ENCODE measurements around the gene UBE2R2. TPM values are rescaled to one million over a fixed set of nuclear protein-coding genes. Genes with fewer than 3 reads are reported as not detected.

Gene UBE2R2
- total and polyA plus RNA-seq, 2 of the 8 experiments (the other 6 are each of a cell fraction or from before 2014, with no cell fraction given): 19.4 to 42.1 TPM

DNA sequence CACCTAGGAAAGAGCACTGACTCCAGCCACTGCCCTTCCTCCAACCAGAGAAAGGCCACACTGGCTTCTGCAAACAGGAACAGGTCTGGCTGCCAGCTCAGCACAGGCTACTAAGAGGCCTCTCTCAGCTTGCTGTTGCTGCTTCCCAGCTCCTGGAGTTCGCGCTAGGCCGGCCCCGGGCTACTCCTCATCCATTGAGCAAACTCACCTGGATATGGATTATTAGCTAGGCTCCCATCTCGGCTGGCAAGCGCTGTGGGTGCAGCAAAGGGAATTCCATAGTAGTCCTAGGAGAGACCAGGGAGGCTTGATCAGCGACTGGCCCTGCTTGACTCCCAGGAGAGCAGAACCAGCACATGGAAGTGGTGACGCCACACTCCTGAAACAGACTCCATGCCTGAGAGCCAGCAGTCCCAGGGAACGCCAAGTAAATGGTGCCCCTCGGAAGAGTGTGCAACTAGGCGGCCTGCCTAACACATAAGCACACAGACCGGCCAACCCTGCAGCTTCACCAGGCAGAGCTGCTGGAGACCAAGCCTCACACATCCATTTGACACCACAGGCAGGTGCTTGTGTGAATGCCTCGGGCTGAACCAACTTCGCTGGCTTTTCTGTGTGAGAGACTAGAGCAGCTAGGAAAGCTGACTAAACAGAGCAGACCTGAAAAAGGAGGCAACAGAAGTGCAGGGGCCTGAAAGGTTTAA lies 107.2 kb downstream of the UBE2R2 start (continued):
- TF ChIP-seq EGR1 (IDR thresholded peaks at IDR 0.05; ENCODE audit: borderline replicate concordance, low read depth, low read length): no peak
- no peak for TF ChIP-seq CEBPB (IDR thresholded peaks at IDR 0.05; ENCODE audit: low read depth, low read length)
- TF ChIP-seq CHD7 (IDR thresholded peaks at IDR 0.05; ENCODE audit: insufficient replicate concordance, low read length): no peak
- TF ChIP-seq, protein P1, sequence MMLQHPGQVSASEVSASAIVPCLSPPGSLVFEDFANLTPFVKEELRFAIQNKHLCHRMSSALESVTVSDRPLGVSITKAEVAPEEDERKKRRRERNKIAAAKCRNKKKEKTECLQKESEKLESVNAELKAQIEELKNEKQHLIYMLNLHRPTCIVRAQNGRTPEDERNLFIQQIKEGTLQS (IDR thresholded peaks at IDR 0.05; ENCODE audit: insufficient read depth, low read depth, low read length): no peak
- no peak for TF ChIP-seq RBBP5 (IDR thresholded peaks at IDR 0.05; ENCODE audit: borderline replicate concordance, low read depth, low read length)
- no peak for TF ChIP-seq BACH1 (IDR thresholded peaks at IDR 0.05; ENCODE audit: low read length)
- TF ChIP-seq JUND (IDR thresholded peaks at IDR 0.05; ENCODE audit: low read length): no peak
- TF ChIP-seq MAFK (IDR thresholded peaks at IDR 0.05; ENCODE audit: low read depth, low read length): no peak
